Mononuclear cell (primary cell): ENCODE data around the gene MRPS34. TPM values are rescaled to one million over a fixed set of nuclear protein-coding genes. Genes with fewer than 3 reads are reported as not detected.

Experiments
- H3K27me3 ChIP-seq: 2 replicates; pipeline ENCODE4 v1.6.0; 2011; ENCODE audit warnings: low read length, control low read depth; ENCODE audit not compliant: insufficient read depth
- H3K4me1 ChIP-seq: 2 replicates; pipeline ENCODE4 v1.5.1; 2011; ENCODE audit warnings: mild to moderate bottlenecking, low read length, control low read depth; ENCODE audit not compliant: insufficient read depth
- H3K4me3 ChIP-seq: 2 replicates; pipeline ENCODE4 v1.5.1; 2011; ENCODE audit warnings: mild to moderate bottlenecking, low read length, moderate library complexity
- H3K9me3 ChIP-seq: 2 replicates; pipeline ENCODE4 v1.5.1; 2011; ENCODE audit warnings: low read depth, mild to moderate bottlenecking, control low read depth, low read length
- total RNA-seq: library from RNA; depleted of rRNA; stranded (reverse); fragments of >200 nt; gene quantifications from one replicate; pipeline ENCODE4 v1.2.3, GENCODE V29; 2012

Gene MRPS34
- total RNA-seq, 1 donor = 17.1 TPM

DNA sequence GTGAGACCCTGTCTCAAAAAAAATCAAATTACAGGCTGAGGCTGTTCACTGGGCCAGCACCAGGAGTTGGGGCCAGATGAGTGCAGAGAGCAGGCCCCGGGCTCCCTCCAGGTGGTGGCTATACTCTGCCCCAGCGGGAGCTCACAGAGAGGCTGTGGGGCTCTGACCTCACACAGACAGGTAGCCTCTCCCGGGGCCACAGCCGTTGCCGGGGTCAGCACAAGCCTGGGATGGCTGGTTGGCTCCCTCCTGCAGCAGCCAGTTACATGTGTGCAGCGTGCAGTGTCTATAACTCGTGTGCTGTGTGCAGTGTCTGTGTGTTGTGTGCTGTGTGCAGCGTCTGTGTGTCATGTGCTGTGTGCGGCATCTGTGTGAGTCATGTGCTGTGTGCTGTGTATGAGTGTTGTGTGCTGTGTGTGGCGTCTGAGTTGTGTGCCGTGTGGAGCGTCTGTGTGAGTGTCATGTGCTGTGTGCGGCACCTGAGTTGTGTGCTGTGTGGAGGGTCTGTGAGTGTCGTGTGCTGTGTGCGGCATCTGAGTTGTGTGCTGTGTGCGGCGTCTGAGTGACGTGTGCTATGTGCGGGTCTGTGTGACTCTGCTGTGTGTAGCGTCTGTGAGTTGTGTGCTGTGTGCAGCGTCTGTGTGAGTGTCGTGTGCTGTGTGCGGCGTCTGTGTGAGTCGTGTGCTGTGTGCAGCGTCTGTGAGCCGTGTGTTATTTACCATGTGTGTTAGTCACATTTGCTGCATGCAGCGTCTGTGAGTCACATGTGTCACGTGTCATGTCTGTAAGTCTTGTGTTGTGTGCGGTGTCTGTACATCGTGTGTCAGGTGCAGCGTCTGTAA lies 46.1 kb downstream of the MRPS34 start:
- H3K27me3 ChIP-seq = no peaks in the 10 kb centered on the region
- no peaks in the 10 kb centered on the region for H3K9me3 ChIP-seq
- H3K4me1 ChIP-seq = peaks cover 33% of the 10 kb centered on the region
- no peak overlapping the region for H3K4me3 ChIP-seq

DNA sequence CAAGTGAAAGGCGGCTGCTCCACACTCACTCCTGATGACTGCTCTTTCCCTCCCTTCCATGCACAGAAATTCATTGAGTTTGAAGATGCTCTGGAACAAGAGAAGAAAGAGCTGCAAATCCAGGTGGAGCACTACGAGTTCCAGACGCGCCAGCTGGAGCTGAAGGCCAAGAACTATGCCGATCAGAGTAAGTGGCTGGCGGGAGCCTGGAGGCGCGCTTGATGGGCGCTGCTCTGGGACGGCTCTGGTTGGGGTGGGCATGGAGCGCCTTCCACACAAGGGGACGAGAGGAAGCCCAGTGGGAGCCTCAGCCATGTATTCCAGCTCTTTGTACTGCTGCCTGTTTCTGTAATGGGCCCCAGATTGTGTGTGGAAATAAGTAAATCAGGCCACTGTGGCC lies 48.4 kb downstream of the MRPS34 start:
- Histone ChIP-seq H3K4me3 (no peak overlapping the region), H3K27me3 (no peaks in the 10 kb centered on the region), H3K4me1 (peaks cover 48% of the 10 kb centered on the region), H3K9me3 (no peaks in the 10 kb centered on the region)

DNA sequence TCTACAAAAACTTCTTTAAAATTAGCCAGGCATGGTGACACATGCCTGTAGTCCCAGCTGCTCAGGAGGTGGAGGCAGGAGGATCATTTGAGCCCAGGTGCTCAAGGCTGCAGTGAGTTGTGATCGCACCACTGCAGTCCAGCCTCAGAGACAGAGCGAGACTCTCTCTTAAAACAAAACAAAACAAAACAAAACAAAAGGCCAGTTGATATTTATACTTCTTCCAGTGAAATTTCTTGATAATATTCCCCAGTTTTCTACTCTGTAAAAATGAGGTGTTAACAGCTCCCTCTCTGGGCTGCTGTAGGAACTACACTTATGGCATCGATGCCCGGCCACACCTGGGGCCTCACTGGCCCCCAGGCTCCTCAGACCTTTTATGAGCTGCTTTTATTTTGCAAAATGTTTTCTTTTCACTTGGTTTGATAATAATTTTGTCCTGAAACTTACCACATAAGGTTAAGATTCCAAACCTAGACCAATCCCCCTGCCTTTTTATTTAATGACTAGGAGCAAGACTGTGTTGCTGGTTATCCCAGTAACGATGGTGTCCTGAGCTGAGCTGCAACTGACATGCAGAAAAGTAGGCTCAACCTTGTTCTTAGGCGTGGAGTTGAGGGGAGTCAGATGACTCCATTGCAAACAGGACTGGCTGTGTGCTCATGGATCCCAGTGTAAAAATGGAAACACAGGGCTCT lies 49.3 kb downstream of the MRPS34 start:
- Histone ChIP-seq H3K9me3 (no peaks in the 10 kb centered on the region), H3K4me3 (no peak overlapping the region), H3K27me3 (no peaks in the 10 kb centered on the region), H3K4me1 (peaks cover 57% of the 10 kb centered on the region)

Other genes starting within 250 kb of the MRPS34 start
- gene TMEM204, start 239.5 kb downstream of the MRPS34 start, total RNA-seq = 12.6 TPM
- gene IFT140, start 161.1 kb downstream of the MRPS34 start, total RNA-seq = 2.3 TPM
- 11.2 TPM for gene CRAMP1, start 160.8 kb downstream of the MRPS34 start, total RNA-seq
- 2.5 TPM for gene JPT2, start 94.9 kb downstream of the MRPS34 start, total RNA-seq
- 135 TPM for gene MAPK8IP3, start 66.9 kb downstream of the MRPS34 start, total RNA-seq
- gene NME3, start 1.6 kb downstream of the MRPS34 start, total RNA-seq = 17.6 TPM
- 13.3 TPM for gene EME2, start 324 bp downstream of the MRPS34 start, total RNA-seq
- gene SPSB3, start 9.4 kb upstream of the MRPS34 start, total RNA-seq = 40.0 TPM
- gene NUBP2, start 9.8 kb upstream of the MRPS34 start, total RNA-seq = 26.2 TPM
- gene IGFALS, start 20.6 kb upstream of the MRPS34 start, total RNA-seq = 0.63 TPM
- gene HAGH, start 53.7 kb upstream of the MRPS34 start, total RNA-seq = 14.3 TPM
- gene FAHD1, start 54.1 kb upstream of the MRPS34 start, total RNA-seq = 7.0 TPM
- gene MEIOB, start 99.0 kb upstream of the MRPS34 start, total RNA-seq = not detected
- gene HS3ST6, start 145.3 kb upstream of the MRPS34 start, total RNA-seq = not detected
- gene MSRB1, start 170.1 kb upstream of the MRPS34 start, total RNA-seq = 5.8 TPM
- not detected for gene RPL3L, start 181.6 kb upstream of the MRPS34 start, total RNA-seq
- gene NDUFB10, start 186.4 kb upstream of the MRPS34 start, total RNA-seq = 57.1 TPM
- gene RPS2, start 191.7 kb upstream of the MRPS34 start, total RNA-seq = 2,256 TPM
- gene RNF151, start 193.7 kb upstream of the MRPS34 start, total RNA-seq = not detected
- 6.4 TPM for gene TBL3, start 198.9 kb upstream of the MRPS34 start, total RNA-seq
- gene NOXO1, start 208.3 kb upstream of the MRPS34 start, total RNA-seq = not detected
- 9.0 TPM for gene GFER, start 211.1 kb upstream of the MRPS34 start, total RNA-seq
- gene SYNGR3, start 216.8 kb upstream of the MRPS34 start, total RNA-seq = 2.9 TPM
- gene ZNF598, start 236.7 kb upstream of the MRPS34 start, total RNA-seq = 18.6 TPM
- gene NPW, start 246.7 kb upstream of the MRPS34 start, total RNA-seq = not detected